H9 (cell line): ENCODE results near the gene BCL11B. TPM values are rescaled to one million over a fixed set of nuclear protein-coding genes. Genes with fewer than 3 reads are reported as not detected.
A peak's percentile ranks its signal among the peaks of the same experiment; 100 is the strongest.

Source experiments
- DNase-seq: peaks from one replicate; pipeline ENCODE4 v3.0.0-alpha.2; 2017
- H2AFZ ChIP-seq: one replicate; pipeline ENCODE4 v1.6.1; 2013; ENCODE audit warnings: mild to moderate bottlenecking, low read length, control low read depth, moderate library complexity
- H2AK5ac ChIP-seq: 2 replicates; pipeline ENCODE4 v1.6.1; 2013; ENCODE audit warnings: low read length, control low read depth, mixed read lengths; ENCODE audit not compliant: insufficient read length
- H2BK120ac ChIP-seq: one replicate; pipeline ENCODE4 v1.6.1; 2013; ENCODE audit warnings: low read depth, mild to moderate bottlenecking, low read length, control low read depth, inconsistent platforms; ENCODE audit not compliant: poor library complexity, severe bottlenecking
- H2BK12ac ChIP-seq: 2 replicates; pipeline ENCODE4 v1.6.1; 2013; ENCODE audit warnings: low read length, control low read depth, mixed read lengths, low read depth; ENCODE audit not compliant: insufficient read length
- H2BK15ac ChIP-seq: 2 replicates; pipeline ENCODE4 v1.6.1; 2013; ENCODE audit warnings: low read depth, low read length, control low read depth
- H2BK20ac ChIP-seq: one replicate; pipeline ENCODE4 v1.6.1; 2013; ENCODE audit warnings: low read depth, mild to moderate bottlenecking, low read length, control low read depth, inconsistent platforms; ENCODE audit not compliant: poor library complexity, severe bottlenecking
- H2BK5ac ChIP-seq: 2 replicates; pipeline ENCODE4 v1.6.1; 2013; ENCODE audit warnings: low read length, control low read depth, mixed read lengths; ENCODE audit not compliant: insufficient read length
- H3K14ac ChIP-seq: 2 replicates; pipeline ENCODE4 v1.6.1; 2013; ENCODE audit warnings: low read length, control low read depth; ENCODE audit not compliant: insufficient read depth
- H3K18ac ChIP-seq: 2 replicates; pipeline ENCODE4 v1.6.1; 2013; ENCODE audit warnings: low read depth, mild to moderate bottlenecking, mixed read lengths, low read length, control low read depth; ENCODE audit not compliant: insufficient read length
- H3K23ac ChIP-seq: 2 replicates; pipeline ENCODE4 v1.6.1; 2013; ENCODE audit warnings: low read length, control low read depth, mixed read lengths, low read depth; ENCODE audit not compliant: insufficient read length
- H3K23me2 ChIP-seq: 2 replicates; pipeline ENCODE4 v1.6.1; 2013; ENCODE audit warnings: low read depth, mild to moderate bottlenecking, mixed read lengths, low read length, control low read depth; ENCODE audit not compliant: insufficient read length, poor library complexity, severe bottlenecking
- H3K27ac ChIP-seq: 2 replicates; pipeline ENCODE4 v1.5.1; 2013; ENCODE audit warnings: low read length, control low read depth, mixed read lengths, low read depth; ENCODE audit not compliant: insufficient read length
- H3K27me3 ChIP-seq: 2 replicates; pipeline ENCODE4 v1.6.1; 2013; ENCODE audit warnings: low read length, control low read depth, inconsistent platforms; ENCODE audit not compliant: insufficient read depth
- H3K4ac ChIP-seq: 2 replicates; pipeline ENCODE4 v1.6.1; 2013; ENCODE audit warnings: low read depth, mild to moderate bottlenecking, control low read depth, inconsistent platforms, low read length, moderate library complexity
- H3K4me1 ChIP-seq: 2 replicates; pipeline ENCODE4 v1.6.1; 2013; ENCODE audit warnings: low read length, control low read depth, inconsistent platforms; ENCODE audit not compliant: insufficient read depth
- H3K4me2 ChIP-seq: 2 replicates; pipeline ENCODE4 v1.6.1; 2013; ENCODE audit warnings: low read length, control low read depth, mixed read lengths; ENCODE audit not compliant: insufficient read length, insufficient read depth
- H3K56ac ChIP-seq: 2 replicates; pipeline ENCODE4 v1.6.1; 2013; ENCODE audit warnings: low read depth, mild to moderate bottlenecking, mixed read lengths, low read length, control low read depth; ENCODE audit not compliant: insufficient read length
- H3K79me1 ChIP-seq: 2 replicates; pipeline ENCODE4 v1.6.1; 2013; ENCODE audit warnings: low read depth, mild to moderate bottlenecking, moderate library complexity, low read length, control low read depth, inconsistent platforms; ENCODE audit not compliant: insufficient read depth, poor library complexity, severe bottlenecking
- H3K79me2 ChIP-seq: 2 replicates; pipeline ENCODE4 v1.6.1; 2013; ENCODE audit warnings: low read length, control low read depth, inconsistent platforms; ENCODE audit not compliant: insufficient read depth
- H3K9ac ChIP-seq: 2 replicates; pipeline ENCODE4 v1.6.1; 2013; ENCODE audit warnings: low read length, control low read depth, mixed read lengths; ENCODE audit not compliant: insufficient read length; ENCODE audit errors: extremely low read depth
- H3K9me3 ChIP-seq: one replicate; pipeline ENCODE4 v1.6.1; 2013; ENCODE audit warnings: low read depth, low read length, inconsistent platforms; ENCODE audit not compliant: control insufficient read depth
- H3T11ph ChIP-seq: one replicate; pipeline ENCODE4 v1.6.1; 2013; ENCODE audit warnings: mild to moderate bottlenecking, low read length, control low read depth, inconsistent platforms
- H4K20me1 ChIP-seq: one replicate; pipeline ENCODE4 v1.6.1; 2013; ENCODE audit not compliant: control insufficient read depth, insufficient read length, insufficient read depth
- H4K5ac ChIP-seq: 2 replicates; pipeline ENCODE4 v1.6.1; 2013; ENCODE audit warnings: low read depth, mild to moderate bottlenecking, mixed read lengths, low read length, control low read depth; ENCODE audit not compliant: insufficient read length
- H4K8ac ChIP-seq: replicated peaks from 2 replicates; pipeline ENCODE4 v1.6.1; 2013; ENCODE audit warnings: low read length, control low read depth, mixed read lengths, low read depth; ENCODE audit not compliant: insufficient read length
- H4K91ac ChIP-seq: 2 replicates; pipeline ENCODE4 v1.6.1; 2013; ENCODE audit warnings: low read depth, mild to moderate bottlenecking, moderate library complexity, mixed read lengths, low read length, control low read depth; ENCODE audit not compliant: insufficient read length
- H3K27ac Mint-ChIP-seq, 3 experiments: 2 replicates in 2 of 3; 3 replicates in 1 of 3; pipeline ENCODE4 v1.8.0; 2020 to 2021; ENCODE audit warnings: mixed read lengths in 3 of 3, mild to moderate bottlenecking in 1 of 3, moderate library complexity in 1 of 3
- H3K27me3 Mint-ChIP-seq: 2 replicates; pipeline ENCODE4 v1.8.0; 2021; ENCODE audit warnings: low read depth, mild to moderate bottlenecking, moderate library complexity, mixed read lengths
- H3K36me3 Mint-ChIP-seq, 3 experiments: 2 replicates in 2 of 3; 3 replicates in 1 of 3; pipeline ENCODE4 v1.8.0; 2020 to 2021; ENCODE audit warnings: low read depth in 3 of 3, mixed read lengths in 3 of 3; ENCODE audit not compliant: insufficient read depth in 1 of 3
- H3K4me1 Mint-ChIP-seq, 2 experiments: 2 replicates each; pipeline ENCODE4 v1.8.0; 2020; ENCODE audit warnings: mixed read lengths in 2 of 2
- H3K4me3 Mint-ChIP-seq, 2 experiments: 2 replicates in 1 of 2; 3 replicates in 1 of 2; pipeline ENCODE4 v1.8.0; 2020 to 2021; ENCODE audit warnings: mild to moderate bottlenecking in 2 of 2, mixed read lengths in 2 of 2, moderate library complexity in 1 of 2
- H3K9me3 Mint-ChIP-seq, 2 experiments: 2 replicates in 1 of 2; 3 replicates in 1 of 2; pipeline ENCODE4 v1.8.0; 2020; ENCODE audit warnings: mild to moderate bottlenecking in 2 of 2, mixed read lengths in 2 of 2, moderate library complexity in 1 of 2
- CTCF ChIP-seq: fragments of 200-600 bp; sonication (generic); conservative IDR thresholded peaks from 3 replicates; pipeline ENCODE4 v1.8.0; 2021; ENCODE audit warnings: antibody characterized with exemption, mild to moderate bottlenecking
- WGBS: extraction: QIAGEN DNeasy Blood & Tissue Kit; methylation state at CpG from one replicate; pipeline ENCODE4 v1.1.7; 2013; ENCODE audit warnings: missing lambda C conversion rate, low lambda C conversion rate, mixed read lengths; ENCODE audit not compliant: insufficient read length; ENCODE audit errors: extremely low coverage; 5-methylcytosine and 5-hydroxymethylcytosine counted together
- total RNA-seq: library from RNA; stranded (reverse); gene quantifications from 2 replicates; pipeline ENCODE4 v1.2.1, GENCODE V29; 2021

Gene BCL11B
- total RNA-seq, 1 experiment from 2014 or later, result 4.9 TPM

- Histone ChIP-seq H3K23me2 (peaks cover 31% of the 10 kb centered on the region), H3K4me1 (peaks cover 14% of the 10 kb centered on the region; the same call in 1 of the 2 replicates), H2AK5ac (no peak overlapping the region), H2BK15ac (no peak overlapping the region), H3K23ac (no peak overlapping the region), H3K9me3 (no peaks in the 10 kb centered on the region), H3K4ac (no peak overlapping the region), H3K9ac (no peak overlapping the region), H3K14ac (no peak overlapping the region), H3K27ac (no peak overlapping the region), H2BK120ac (no peak overlapping the region), H4K91ac (no peak overlapping the region), H2BK20ac (no peak overlapping the region), H2BK12ac (no peak overlapping the region), H4K20me1 (no peaks in the 10 kb centered on the region), H3K56ac (no peak overlapping the region), H2AFZ (no peak overlapping the region), H4K8ac (no peak overlapping the region), H3K27me3 (no peaks in the 10 kb centered on the region), H2BK5ac (no peak overlapping the region), H3K18ac (no peak overlapping the region), H3K79me1 (no peaks in the 10 kb centered on the region), H3K79me2 (no peaks in the 10 kb centered on the region; the same call in 1 of the 2 replicates), H4K5ac (no peak overlapping the region), H3T11ph (no peak overlapping the region), H3K4me2 (peak overlapping the region; percentile 78)
- peaks cover 0 to 4% of the 10 kb centered on the region in 2 experiments; a peak in 1 of 5 replicates for H3K9me3 Mint-ChIP-seq
- peak overlapping the region in 1 of 3 experiments; percentile 97; a peak in 2 of 7 replicates for H3K27ac Mint-ChIP-seq
- peak overlapping the region; percentile 80 to 84 for H3K4me3 Mint-ChIP-seq
- peak; percentile 38 for DNase-seq
- no peaks in the 10 kb centered on the region for H3K36me3 Mint-ChIP-seq
- peaks cover 57 to 72% of the 10 kb centered on the region in 2 experiments for H3K4me1 Mint-ChIP-seq
- no peak for TF ChIP-seq CTCF
- H3K27me3 Mint-ChIP-seq, result peaks cover 22% of the 10 kb centered on the region
- WGBS, result no CpG with 5 or more reads among the region's 19 CpGs
Observed at GRCh38 chr14:99268810-99269707, 2.9 kb downstream of the BCL11B start.
